NCI-H1417 (cell line): ENCODE measurements around the gene GRK4.
"Not testable (repeated sequence)": the region's sequence is repeated elsewhere in the genome, so short reads cannot be mapped to it uniquely, and the experiment has no call there.

ENCODE experiments used
- DNase-seq, 3 experiments: peaks; one replicate each; lab custom pipeline; 2025; lab: John Stamatoyannopoulos, UW

Gene GRK4

GRCh38 chr4:2963175-2963965 is at the start of gene GRK4, which contains the start of gene NOP14:
TSS of gene GRK4 (plus strand) at chr4:2963571. CDS start at chr4:2964071, 500 bp downstream.
TSS of gene NOP14 (minus strand) at chr4:2963406. CDS start at chr4:2963319, 87 bp downstream.
- DNase-seq, result peak; percentile 97 to 99 (median 98)

- DNase-seq, result peak in 1 of 3 experiments; percentile 49
These were observed 48.9 kb upstream of the GRK4 start for GRCh38 chr4:2914256-2915126.

- no peak for DNase-seq
These were observed 47.6 kb upstream of the GRK4 start for GRCh38 chr4:2915789-2916188.

- not testable (repeated sequence) for DNase-seq
These were observed 46.7 kb upstream of the GRK4 start for GRCh38 chr4:2916696-2917095.

GRCh38 chr4:2918300-2918699 is 45.1 kb upstream of the GRK4 start:
- DNase-seq, result not testable (repeated sequence)

GRCh38 chr4:2918714-2919113 is 44.7 kb upstream of the GRK4 start:
- DNase-seq, result not testable (repeated sequence)

- DNase-seq, result peak in 1 of 3 experiments; percentile 64
These were observed 40.8 kb upstream of the GRK4 start for GRCh38 chr4:2922453-2923101.

- no peak for DNase-seq
These were observed 40.2 kb upstream of the GRK4 start for GRCh38 chr4:2923141-2923551.

- DNase-seq, result no peak
These were observed 39.6 kb upstream of the GRK4 start for GRCh38 chr4:2923668-2924173.

GRCh38 chr4:2924286-2924685 is 39.1 kb upstream of the GRK4 start:
- no peak for DNase-seq

- DNase-seq, result no peak
These were observed 38.5 kb upstream of the GRK4 start for GRCh38 chr4:2924765-2925301.

- DNase-seq, result no peak
These were observed 37.9 kb upstream of the GRK4 start for GRCh38 chr4:2925496-2925895.

GRCh38 chr4:2925931-2926860 is 37.2 kb upstream of the GRK4 start:
- DNase-seq, result no peak

- no peak for DNase-seq
These were observed 36.2 kb upstream of the GRK4 start for GRCh38 chr4:2927016-2927695.

GRCh38 chr4:2927696-2928075 is 35.7 kb upstream of the GRK4 start:
- no peak for DNase-seq

- DNase-seq, result no peak
These were observed 34.9 kb upstream of the GRK4 start for GRCh38 chr4:2928242-2929176.

GRCh38 chr4:2929469-2929868 is 33.9 kb upstream of the GRK4 start:
- DNase-seq, result no peak

GRCh38 chr4:2930135-2930757 is 33.1 kb upstream of the GRK4 start:
- DNase-seq, result no peak
